ENCODE data around the gene DMXL2.

- TF ChIP-seq SP1 (IDR thresholded peaks at IDR 0.05) (no peak), TARDBP (IDR thresholded peaks at IDR 0.05) (no peak), ELF4 (IDR thresholded peaks at IDR 0.05) (no peak)
Observed at GRCh38 chr15:51491941-51492340, 130.6 kb downstream of the DMXL2 start.

All from HEK293T (cell line).